Measurements from ENCODE around the gene BROX.

Gene BROX

GRCh38 chr1:222751255-222751654 lies 38.9 kb downstream of the BROX start:
- H3K4me2 ChIP-seq (ENCODE audit: insufficient read depth, low read length) = no peak overlapping the region
- H3K36me3 ChIP-seq (ENCODE audit: insufficient read depth, low read length) = no peaks in the 10 kb centered on the region
- H3K79me2 ChIP-seq (ENCODE audit: insufficient read depth, low read length) = no peaks in the 10 kb centered on the region
- H3K4me3 ChIP-seq (ENCODE audit: low read depth in 1 of 2, low read length in 2 of 2) = no peak overlapping the region
- no peak overlapping the region for H2AFZ ChIP-seq (ENCODE audit: low read depth, low read length)
- H3K9me3 ChIP-seq (ENCODE audit: insufficient read depth, low read length, severe bottlenecking) = no peaks in the 10 kb centered on the region
- H3K27ac ChIP-seq (ENCODE audit: low read length) = no peak overlapping the region
- ATAC-seq (ENCODE audit: insufficient read depth, low read depth) (no peak), DNase-seq (no peak)
- no peaks in the 10 kb centered on the region for H3K27me3 ChIP-seq (ENCODE audit: insufficient read depth, low read length, poor library complexity)
- no peaks in the 10 kb centered on the region for H3K4me1 ChIP-seq (ENCODE audit: insufficient read depth, low read length)
- no peak overlapping the region for H3K9ac ChIP-seq (ENCODE audit: low read depth, low read length)
- TF ChIP-seq CTCF (IDR thresholded peaks at IDR 0.05; ENCODE audit: borderline replicate concordance, extremely low read depth, low read length, poor library complexity, severe bottlenecking) = no peak
- TF ChIP-seq EZH2 (IDR thresholded peaks at IDR 0.05; ENCODE audit: borderline replicate concordance, low read depth, low read length, severe bottlenecking) = no peak
- H4K20me1 ChIP-seq (ENCODE audit: insufficient read depth, low read length) = no peaks in the 10 kb centered on the region

GRCh38 chr1:222754366-222755139 lies 42.2 kb downstream of the BROX start:
- no peaks in the 10 kb centered on the region for H3K36me3 ChIP-seq (ENCODE audit: insufficient read depth, low read length)
- no peak overlapping the region for H3K4me3 ChIP-seq (ENCODE audit: low read depth in 1 of 2, low read length in 2 of 2)
- no peak overlapping the region for H3K4me2 ChIP-seq (ENCODE audit: insufficient read depth, low read length)
- no peak overlapping the region for H3K27ac ChIP-seq (ENCODE audit: low read length)
- no peak overlapping the region for H2AFZ ChIP-seq (ENCODE audit: low read depth, low read length)
- TF ChIP-seq EZH2 (IDR thresholded peaks at IDR 0.05; ENCODE audit: borderline replicate concordance, low read depth, low read length, severe bottlenecking) (no peak), CTCF (IDR thresholded peaks at IDR 0.05; ENCODE audit: borderline replicate concordance, extremely low read depth, low read length, poor library complexity, severe bottlenecking) (no peak)
- ATAC-seq (ENCODE audit: insufficient read depth, low read depth) (no peak), DNase-seq (no peak)
- no peaks in the 10 kb centered on the region for H3K9me3 ChIP-seq (ENCODE audit: insufficient read depth, low read length, severe bottlenecking)
- no peaks in the 10 kb centered on the region for H3K27me3 ChIP-seq (ENCODE audit: insufficient read depth, low read length, poor library complexity)
- H4K20me1 ChIP-seq (ENCODE audit: insufficient read depth, low read length) = no peaks in the 10 kb centered on the region
- no peak overlapping the region for H3K9ac ChIP-seq (ENCODE audit: low read depth, low read length)
- no peaks in the 10 kb centered on the region for H3K79me2 ChIP-seq (ENCODE audit: insufficient read depth, low read length)
- no peaks in the 10 kb centered on the region for H3K4me1 ChIP-seq (ENCODE audit: insufficient read depth, low read length)

GRCh38 chr1:222757646-222758268 lies 45.4 kb downstream of the BROX start:
- TF ChIP-seq EZH2 (IDR thresholded peaks at IDR 0.05; ENCODE audit: borderline replicate concordance, low read depth, low read length, severe bottlenecking) (no peak), CTCF (IDR thresholded peaks at IDR 0.05; ENCODE audit: borderline replicate concordance, extremely low read depth, low read length, poor library complexity, severe bottlenecking) (no peak)
- no peak for DNase-seq
- H3K9ac ChIP-seq (ENCODE audit: low read depth, low read length) = no peak overlapping the region
- H2AFZ ChIP-seq (ENCODE audit: low read depth, low read length) = no peak overlapping the region
- H3K27ac ChIP-seq (ENCODE audit: low read length) = no peak overlapping the region
- no peaks in the 10 kb centered on the region for H3K36me3 ChIP-seq (ENCODE audit: insufficient read depth, low read length)
- no peak overlapping the region for H3K4me2 ChIP-seq (ENCODE audit: insufficient read depth, low read length)
- H4K20me1 ChIP-seq (ENCODE audit: insufficient read depth, low read length) = no peaks in the 10 kb centered on the region
- ATAC-seq (ENCODE audit: insufficient read depth, low read depth) = no peak
- H3K4me3 ChIP-seq (ENCODE audit: low read depth in 1 of 2, low read length in 2 of 2) = no peak overlapping the region
- H3K4me1 ChIP-seq (ENCODE audit: insufficient read depth, low read length) = no peaks in the 10 kb centered on the region
- H3K9me3 ChIP-seq (ENCODE audit: insufficient read depth, low read length, severe bottlenecking) = no peaks in the 10 kb centered on the region
- no peaks in the 10 kb centered on the region for H3K79me2 ChIP-seq (ENCODE audit: insufficient read depth, low read length)
- no peaks in the 10 kb centered on the region for H3K27me3 ChIP-seq (ENCODE audit: insufficient read depth, low read length, poor library complexity)

Measured in DND-41 (cell line).